Calu3 (cell line): ENCODE measurements around the gene SCART1. TPM values are rescaled to one million over a fixed set of nuclear protein-coding genes. Genes with fewer than 3 reads are reported as not detected.

ENCODE experiments used
- BruUV-seq: library from RNA; stranded (reverse); fragments of 400-500 nt; replicated peaks from 2 replicates; lab custom pipeline; 2021; lab: Mats Ljungman, UMichigan
- CTCF ChIA-PET: fragments of 300-600 bp; sonication (Branson Sonifier 250); formaldehyde crosslinking; loops from one replicate; lab custom pipeline; 2022; ENCODE audit warnings: antibody characterized with exemption; lab: Charles Lee
- DNase-seq: peaks from one replicate; pipeline ENCODE4 v3.0.0; 2022
- H3K27ac Mint-ChIP-seq: one replicate; pipeline ENCODE4 v1.8.0; 2022; ENCODE audit warnings: mixed read lengths; ENCODE audit not compliant: unreplicated experiment
- H3K27me3 Mint-ChIP-seq: one replicate; pipeline ENCODE4 v1.8.0; 2022; ENCODE audit warnings: mixed read lengths; ENCODE audit not compliant: unreplicated experiment
- H3K36me3 Mint-ChIP-seq: one replicate; pipeline ENCODE4 v1.8.0; 2022; ENCODE audit warnings: mild to moderate bottlenecking, moderate library complexity, mixed read lengths; ENCODE audit not compliant: insufficient read depth, unreplicated experiment
- H3K4me1 Mint-ChIP-seq: one replicate; pipeline ENCODE4 v1.8.0; 2022; ENCODE audit warnings: mild to moderate bottlenecking, low read depth, mixed read lengths; ENCODE audit not compliant: unreplicated experiment
- H3K4me3 Mint-ChIP-seq: one replicate; pipeline ENCODE4 v1.8.0; 2022; ENCODE audit warnings: mild to moderate bottlenecking, low read depth, moderate library complexity, mixed read lengths; ENCODE audit not compliant: unreplicated experiment
- H3K9me3 Mint-ChIP-seq: one replicate; pipeline ENCODE4 v1.8.0; 2022; ENCODE audit warnings: low read depth, mixed read lengths; ENCODE audit not compliant: unreplicated experiment
- CTCF ChIP-seq: fragments of 200-600 bp; IDR thresholded peaks from one replicate; pipeline ENCODE4 v1.8.0; 2022; ENCODE audit warnings: antibody characterized with exemption; ENCODE audit not compliant: unreplicated experiment
- intact Hi-C: fragments of 100-400 bp; cut with micrococcal nuclease; formaldehyde crosslinking; loops from one replicate; pipeline ENCODE4 v1.10.0; 2022; ENCODE audit not compliant: unreplicated experiment
- total RNA-seq: library from RNA; stranded (reverse); gene quantifications from 2 replicates; pipeline ENCODE4 v1.2.3, GENCODE V29; 2022

SCART1 gene
- total RNA-seq, 1 experiment from 2014 or later: 1.8 TPM

DNA sequence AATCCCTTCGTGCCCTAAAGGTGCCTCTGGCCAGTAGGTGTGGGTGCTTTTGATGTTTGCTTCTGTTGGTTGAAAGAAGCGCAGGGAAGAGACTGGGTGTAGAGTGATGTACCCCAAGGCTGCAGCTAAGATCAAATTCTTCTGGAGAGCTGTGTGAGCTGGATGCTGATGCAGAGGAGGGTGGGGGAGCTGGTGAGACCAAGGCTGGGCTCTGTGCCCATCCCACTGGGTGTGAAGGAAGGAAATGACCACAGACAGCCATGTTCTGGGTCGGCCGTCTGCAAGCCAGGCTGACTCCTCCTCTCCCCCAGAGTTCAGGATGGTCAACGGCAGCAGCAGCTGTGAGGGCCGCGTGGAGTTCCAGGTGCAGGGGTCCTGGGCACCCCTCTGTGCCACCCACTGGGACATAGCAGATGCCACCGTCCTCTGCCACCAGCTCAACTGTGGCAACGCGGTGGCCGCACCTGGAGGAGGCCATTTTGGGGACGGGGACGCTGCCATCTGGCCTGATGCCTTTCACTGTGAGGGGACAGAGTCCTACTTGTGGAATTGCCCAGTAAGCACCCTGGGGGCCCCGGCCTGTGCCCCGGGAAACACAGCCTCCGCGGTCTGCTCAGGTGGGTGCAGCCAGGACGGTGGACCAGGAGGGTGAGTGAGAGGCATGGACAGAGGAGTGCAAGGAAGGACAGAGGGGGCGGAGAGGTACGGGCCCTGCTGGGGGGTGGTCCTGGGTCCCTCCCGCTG lies 5.1 kb downstream of the SCART1 start:
- BruUV-seq: no TSS peak
- Mint-ChIP-seq H3K36me3 (peaks cover 9% of the 10 kb centered on the region), H3K4me3 (no peak overlapping the region), H3K27ac (no peak overlapping the region), H3K4me1 (no peaks in the 10 kb centered on the region), H3K9me3 (peaks cover 5% of the 10 kb centered on the region), H3K27me3 (no peaks in the 10 kb centered on the region)
- no peak for DNase-seq
- TF ChIP-seq CTCF: no peak
- intact Hi-C loops: no loop called here
- CTCF ChIA-PET: no interaction called here

GRCh38 chr10:133459454-133460207 lies 5.9 kb downstream of the SCART1 start:
- DNase-seq: no peak
- intact Hi-C loops: no loop called here
- CTCF ChIA-PET: no interaction called here
- no TSS peak for BruUV-seq
- Mint-ChIP-seq H3K36me3 (peaks cover 4% of the 10 kb centered on the region), H3K4me1 (no peaks in the 10 kb centered on the region), H3K9me3 (peaks cover 5% of the 10 kb centered on the region), H3K27ac (no peak overlapping the region), H3K4me3 (no peak overlapping the region), H3K27me3 (no peaks in the 10 kb centered on the region)
- TF ChIP-seq CTCF: no peak

- no peak for DNase-seq
- H3K27me3 Mint-ChIP-seq: no peaks in the 10 kb centered on the region
- peaks cover 5% of the 10 kb centered on the region for H3K9me3 Mint-ChIP-seq
- CTCF ChIA-PET: no interaction called here
- H3K4me3 Mint-ChIP-seq: no peak overlapping the region
- intact Hi-C loops: no loop called here
- no TSS peak for BruUV-seq
- H3K36me3 Mint-ChIP-seq: no peaks in the 10 kb centered on the region
- H3K4me1 Mint-ChIP-seq: no peaks in the 10 kb centered on the region
- H3K27ac Mint-ChIP-seq: no peak overlapping the region
- TF ChIP-seq CTCF: no peak
Measured at GRCh38 chr10:133460208-133460769, 6.5 kb downstream of the SCART1 start.

DNA sequence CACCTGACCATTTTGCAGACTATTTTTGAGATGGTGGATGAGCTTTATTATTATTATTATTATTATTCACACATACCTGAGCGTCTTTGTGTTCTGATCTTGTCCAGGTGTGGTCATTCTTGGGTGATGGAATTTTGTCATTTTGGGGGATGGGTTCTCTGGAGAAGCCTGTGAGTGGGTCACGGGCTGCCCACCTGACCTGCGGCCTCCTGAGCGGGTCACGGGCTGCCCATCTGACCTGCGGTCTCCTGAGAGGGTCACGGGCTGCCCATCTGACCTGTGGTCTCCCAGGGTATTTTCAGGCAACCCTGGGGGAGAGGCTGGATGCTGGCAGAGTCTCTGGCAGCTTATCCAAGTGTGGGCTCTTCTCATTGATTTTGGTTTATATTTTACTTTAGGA lies 7.3 kb downstream of the SCART1 start:
- no peaks in the 10 kb centered on the region for H3K4me1 Mint-ChIP-seq
- no TSS peak for BruUV-seq
- no peak for TF ChIP-seq CTCF
- no peak overlapping the region for H3K4me3 Mint-ChIP-seq
- H3K27ac Mint-ChIP-seq: no peak overlapping the region
- H3K9me3 Mint-ChIP-seq: peaks cover 5% of the 10 kb centered on the region
- H3K36me3 Mint-ChIP-seq: no peaks in the 10 kb centered on the region
- intact Hi-C loops: no loop called here
- CTCF ChIA-PET: no interaction called here
- DNase-seq: no peak
- no peaks in the 10 kb centered on the region for H3K27me3 Mint-ChIP-seq
